SK-N-SH (cell line): ENCODE results near the gene KIF16B. TPM values are rescaled to one million over a fixed set of nuclear protein-coding genes. Genes with fewer than 3 reads are reported as not detected.

Experiments
- CTCF ChIA-PET: fragments of 300-600, 350-600 bp; formaldehyde crosslinking; extraction: SDS; loops from one replicate; lab custom pipeline; 2021; lab: Yijun Ruan, JAX
- POLR2A ChIA-PET: fragments of 350-600 bp; sonication (Branson Sonifier 250); formaldehyde crosslinking; extraction: SDS; loops from one replicate; lab custom pipeline; 2020; ENCODE audit warnings: antibody characterized with exemption, inconsistent platforms; lab: Yijun Ruan, JAX
- DNase-seq: peaks from one replicate; pipeline ENCODE4 v3.0.0; 2012
- H2AFZ ChIP-seq: fragments of 200-600 bp; sonication (generic); 2 replicates; pipeline ENCODE4 v1.8.1; 2016; ENCODE audit warnings: antibody characterized with exemption, mild to moderate bottlenecking, low read depth
- H3F3A ChIP-seq: fragments of 200-600 bp; sonication (generic); replicated peaks from 2 replicates; pipeline ENCODE3; 2016; ENCODE audit warnings: antibody characterized with exemption, mild to moderate bottlenecking; ENCODE audit not compliant: insufficient read depth
- H3K27ac ChIP-seq, 2 experiments: fragments of 200-500 bp in 1 of 2; fragments of 200-600 bp in 1 of 2; sonication (Bioruptor generic) in 1 of 2; sonication (generic), shearing (Covaris generic) in 1 of 2; 2 replicates each; pipeline versions ENCODE4 v1.5.1 to v1.6.1; 2014 to 2016; ENCODE audit warnings: low read depth in 2 of 2, inconsistent platforms in 1 of 2, low read length in 1 of 2, mild to moderate bottlenecking in 1 of 2, mixed read lengths in 1 of 2
- H3K27me3 ChIP-seq: fragments of 200-600 bp; sonication (generic), shearing (Covaris generic); 2 replicates; pipeline ENCODE4 v1.6.1; 2016; ENCODE audit warnings: mixed run types; ENCODE audit not compliant: insufficient read depth
- H3K36me3 ChIP-seq, 2 experiments: fragments of 200-500 bp in 1 of 2; fragments of 200-600 bp in 1 of 2; sonication (Bioruptor generic) in 1 of 2; sonication (generic) in 1 of 2; replicated peaks in 1 of 2; 2 replicates each; pipeline versions ENCODE3 to v1.5.1; 2014 to 2016; ENCODE audit warnings: low read length in 1 of 2, mild to moderate bottlenecking in 1 of 2; ENCODE audit not compliant: insufficient read depth in 2 of 2, control insufficient read depth in 1 of 2
- H3K4me1 ChIP-seq, 2 experiments: fragments of 200-500 bp in 1 of 2; fragments of 200-600 bp in 1 of 2; sonication (Bioruptor generic) in 1 of 2; sonication (generic), shearing (Covaris generic) in 1 of 2; 2 replicates each; pipeline versions ENCODE4 v1.5.1 to v1.6.1; 2014 to 2016; ENCODE audit warnings: low read depth in 1 of 2, low read length in 1 of 2, mixed run types in 1 of 2; ENCODE audit not compliant: insufficient read depth in 2 of 2, control insufficient read depth in 1 of 2
- H3K4me2 ChIP-seq: fragments of 200-600 bp; sonication (generic), shearing (Covaris generic); 2 replicates; pipeline ENCODE4 v1.6.1; 2017; ENCODE audit warnings: mixed run types
- H3K4me3 ChIP-seq, 2 experiments: fragments of 200-500 bp in 1 of 2; fragments of 200-600 bp in 1 of 2; sonication (Bioruptor generic) in 1 of 2; sonication (generic), shearing (Covaris generic) in 1 of 2; 2 replicates each; pipeline versions ENCODE4 v1.5.1 to v1.8.1; 2014 to 2016; ENCODE audit warnings: low read depth in 2 of 2, inconsistent platforms in 1 of 2, low read length in 1 of 2, mild to moderate bottlenecking in 1 of 2, mixed read lengths in 1 of 2, moderate library complexity in 1 of 2
- H3K79me2 ChIP-seq: fragments of 200-600 bp; sonication (generic); 2 replicates; pipeline ENCODE4 v1.8.1; 2017; ENCODE audit warnings: mild to moderate bottlenecking; ENCODE audit not compliant: insufficient read depth
- H3K9ac ChIP-seq: fragments of 200-600 bp; sonication (generic); 2 replicates; pipeline ENCODE4 v1.6.1; 2017; ENCODE audit warnings: mixed run types
- H3K9me2 ChIP-seq: fragments of 200-600 bp; sonication (generic); 2 replicates; pipeline ENCODE4 v1.6.1; 2017; ENCODE audit warnings: mixed run types
- H3K9me3 ChIP-seq: fragments of 200-600 bp; sonication (generic); 2 replicates; pipeline ENCODE4 v1.6.1; 2017; ENCODE audit warnings: mixed run types, mild to moderate bottlenecking, moderate library complexity
- H4K20me1 ChIP-seq: fragments of 200-600 bp; sonication (generic); 2 replicates; pipeline ENCODE4 v1.6.1; 2017; ENCODE audit warnings: mild to moderate bottlenecking, mixed run types; ENCODE audit not compliant: insufficient read depth
- ELF1 ChIP-seq: IDR thresholded peaks from 2 replicates; pipeline ENCODE4 v1.4.0; 2012
- GATA2 ChIP-seq: sonication (generic); formaldehyde crosslinking; IDR thresholded peaks from 2 replicates; pipeline ENCODE4 v1.5.0; 2020; ENCODE audit warnings: mild to moderate bottlenecking, missing genetic modification reagents
- IRF3 ChIP-seq: fragments of 150-350 bp; IDR thresholded peaks from 2 replicates; pipeline ENCODE4 v1.6.1; 2016; ENCODE audit warnings: mild to moderate bottlenecking, low read depth, low read length
- NFIC ChIP-seq: IDR thresholded peaks from 2 replicates; pipeline ENCODE4 v1.4.0; 2012; ENCODE audit warnings: borderline replicate concordance
- NRF1 ChIP-seq: IDR thresholded peaks from 2 replicates; pipeline ENCODE4 v1.6.1; 2012; ENCODE audit warnings: low read depth, mild to moderate bottlenecking, low read length
- RCOR1 ChIP-seq: fragments of 150-350 bp; IDR thresholded peaks from 2 replicates; pipeline ENCODE4 v1.6.1; 2017; ENCODE audit warnings: antibody characterized with exemption, low read length
- RFX5 ChIP-seq: IDR thresholded peaks from 2 replicates; pipeline ENCODE4 v1.6.1; 2012; ENCODE audit warnings: mild to moderate bottlenecking, improper control_type of control experiment, low read length
- RXRA ChIP-seq: IDR thresholded peaks from 2 replicates; pipeline ENCODE4 v1.4.0; 2012; ENCODE audit warnings: low read depth, mild to moderate bottlenecking, borderline replicate concordance
- TAF1 ChIP-seq: IDR thresholded peaks from 2 replicates; pipeline ENCODE4 v1.6.1; 2012; ENCODE audit warnings: low read depth, mild to moderate bottlenecking, low read length, moderate library complexity, borderline replicate concordance
- TEAD4 ChIP-seq: IDR thresholded peaks from 2 replicates; pipeline ENCODE4 v1.4.0; 2012; ENCODE audit warnings: mild to moderate bottlenecking, borderline replicate concordance; ENCODE audit not compliant: insufficient read depth
- YY1 ChIP-seq: IDR thresholded peaks from 2 replicates; pipeline ENCODE4 v1.4.0; 2012; ENCODE audit warnings: low read depth, mild to moderate bottlenecking
- WGBS: methylation state at CpG from one replicate; pipeline ENCODE4 v1.1.6; 2017; ENCODE audit warnings: low lambda C conversion rate; 5-methylcytosine and 5-hydroxymethylcytosine counted together
- polyA plus RNA-seq, 3 experiments: library from polyadenylated mRNA; depleted of rRNA; stranded (reverse); fragments of >200 nt; gene quantifications; 2 replicates each; pipeline ENCODE4 v1.2.3, GENCODE V29; 2012
- TF ChIP-seq, protein P1 (sequence below): IDR thresholded peaks from 2 replicates; pipeline ENCODE4; 2012
- TF ChIP-seq, protein P2 (sequence below): fragments of 150-350 bp; IDR thresholded peaks from 2 replicates; pipeline ENCODE4 v1.6.1; 2017; ENCODE audit warnings: antibody characterized with exemption, low read length, low read depth, borderline replicate concordance

KIF16B gene
- polyA plus RNA-seq, 1 of the 3 experiments (the other 2 are of a cell fraction): 3.3 TPM

DNA sequence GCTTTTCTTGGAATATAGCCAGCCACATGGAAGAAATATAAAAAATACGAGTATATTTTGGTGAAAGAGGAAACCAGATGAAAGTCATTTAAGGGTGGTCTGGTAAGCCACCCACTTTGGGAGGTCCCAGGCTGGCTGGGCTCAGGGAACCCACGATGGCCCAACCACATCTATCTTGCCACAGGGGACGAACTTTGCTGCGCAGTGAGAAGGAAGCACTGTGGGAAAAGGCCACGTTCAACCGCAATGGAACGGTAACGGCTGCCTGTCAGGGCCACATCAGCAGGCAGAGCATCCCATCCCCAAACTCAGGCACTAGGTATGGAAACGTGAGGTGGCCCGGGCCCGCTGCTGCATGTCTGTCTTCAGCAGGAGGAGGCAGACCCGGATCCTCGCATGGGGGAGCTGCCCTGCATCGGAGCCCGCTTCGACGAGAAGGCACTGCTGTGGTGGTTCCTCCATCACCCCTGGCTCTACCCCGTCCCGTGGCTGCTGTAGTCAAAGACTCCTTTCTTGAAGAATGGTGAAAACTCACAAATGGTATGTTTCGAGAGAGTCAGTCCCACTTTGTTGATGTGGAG is 300.4 kb downstream of the KIF16B start:
- Histone ChIP-seq H3K9me2 (no peaks in the 10 kb centered on the region), H3K27me3 (no peaks in the 10 kb centered on the region), H3F3A (no peaks in the 10 kb centered on the region), H3K9ac (no peak overlapping the region), H3K79me2 (no peaks in the 10 kb centered on the region), H4K20me1 (no peaks in the 10 kb centered on the region), H3K4me1 (peaks cover 0 to 19% of the 10 kb centered on the region in 2 experiments; a peak in 2 of 4 replicates), H3K4me3 (no peak overlapping the region), H3K9me3 (no peaks in the 10 kb centered on the region), H3K36me3 (no peaks in the 10 kb centered on the region), H3K4me2 (no peak overlapping the region), H2AFZ (no peak overlapping the region), H3K27ac (no peak overlapping the region)
- CTCF ChIA-PET: no interaction called here
- POLR2A ChIA-PET: no interaction called here
- TF ChIP-seq IRF3: no peak
- TF ChIP-seq RCOR1: no peak
- TF ChIP-seq ELF1: no peak
- TF ChIP-seq YY1: no peak
- no peak for TF ChIP-seq RFX5
- TF ChIP-seq, protein P1, sequence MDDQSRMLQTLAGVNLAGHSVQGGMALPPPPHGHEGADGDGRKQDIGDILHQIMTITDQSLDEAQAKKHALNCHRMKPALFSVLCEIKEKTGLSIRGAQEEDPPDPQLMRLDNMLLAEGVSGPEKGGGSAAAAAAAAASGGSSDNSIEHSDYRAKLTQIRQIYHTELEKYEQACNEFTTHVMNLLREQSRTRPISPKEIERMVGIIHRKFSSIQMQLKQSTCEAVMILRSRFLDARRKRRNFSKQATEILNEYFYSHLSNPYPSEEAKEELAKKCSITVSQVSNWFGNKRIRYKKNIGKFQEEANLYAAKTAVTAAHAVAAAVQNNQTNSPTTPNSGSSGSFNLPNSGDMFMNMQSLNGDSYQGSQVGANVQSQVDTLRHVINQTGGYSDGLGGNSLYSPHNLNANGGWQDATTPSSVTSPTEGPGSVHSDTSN: no peak
- TF ChIP-seq NFIC: no peak
- no peak for TF ChIP-seq GATA2 (CRISPR knock-in tag)
- TF ChIP-seq TAF1: no peak
- no peak for TF ChIP-seq NRF1
- no peak for TF ChIP-seq RXRA
- no peak for TF ChIP-seq TEAD4
- no peak for DNase-seq
- 88% methylated on average over 18 of the region's 20 CpGs for WGBS

GRCh38 chr20:16271450-16271849 is 301.8 kb downstream of the KIF16B start:
- Histone ChIP-seq H3K9me3 (no peaks in the 10 kb centered on the region), H3K4me1 (peaks cover 0 to 19% of the 10 kb centered on the region in 2 experiments; a peak in 2 of 4 replicates), H4K20me1 (no peaks in the 10 kb centered on the region), H3K27ac (no peak overlapping the region), H3K4me2 (no peak overlapping the region), H3K27me3 (no peaks in the 10 kb centered on the region), H3F3A (no peaks in the 10 kb centered on the region), H2AFZ (no peak overlapping the region), H3K4me3 (no peak overlapping the region), H3K36me3 (no peaks in the 10 kb centered on the region), H3K79me2 (no peaks in the 10 kb centered on the region), H3K9ac (no peak overlapping the region), H3K9me2 (no peaks in the 10 kb centered on the region)
- 77% methylated on average over 1 of the region's 1 CpG for WGBS
- DNase-seq: no peak
- POLR2A ChIA-PET: no interaction called here
- CTCF ChIA-PET: no interaction called here
- TF ChIP-seq GATA2 (CRISPR knock-in tag): no peak
- TF ChIP-seq, protein P2, sequence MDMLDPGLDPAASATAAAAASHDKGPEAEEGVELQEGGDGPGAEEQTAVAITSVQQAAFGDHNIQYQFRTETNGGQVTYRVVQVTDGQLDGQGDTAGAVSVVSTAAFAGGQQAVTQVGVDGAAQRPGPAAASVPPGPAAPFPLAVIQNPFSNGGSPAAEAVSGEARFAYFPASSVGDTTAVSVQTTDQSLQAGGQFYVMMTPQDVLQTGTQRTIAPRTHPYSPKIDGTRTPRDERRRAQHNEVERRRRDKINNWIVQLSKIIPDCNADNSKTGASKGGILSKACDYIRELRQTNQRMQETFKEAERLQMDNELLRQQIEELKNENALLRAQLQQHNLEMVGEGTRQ: no peak
